ENCODE results near the gene KCTD1. TPM values are rescaled to one million over a fixed set of nuclear protein-coding genes. Genes with fewer than 3 reads are reported as not detected.

The KCTD1 gene
- polyA plus RNA-seq, 4 donors: 1.8 to 5.8 (median 3.2) TPM

DNA sequence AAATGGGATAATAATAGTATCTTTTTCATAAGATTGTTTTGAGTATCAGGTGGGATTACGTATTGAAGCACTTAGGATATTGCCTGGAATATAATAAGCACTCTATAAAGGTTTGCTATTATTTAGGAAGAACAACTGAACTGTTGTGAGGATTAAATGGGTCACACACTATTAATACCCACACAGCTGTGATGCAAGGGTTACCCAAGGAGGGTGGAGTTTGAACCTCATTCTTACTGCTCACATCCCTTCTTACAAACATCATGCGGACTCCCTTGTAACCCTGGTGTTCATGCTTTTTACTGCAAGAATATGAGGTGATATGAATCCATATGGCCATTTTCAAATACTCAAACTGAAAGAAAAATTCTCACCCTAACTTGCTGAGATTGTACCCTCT, 113.5 kb downstream of the KCTD1 start:
- no peaks in the 10 kb centered on the region for H3K4me1 ChIP-seq (ENCODE audit: control insufficient read depth in 3 of 3, insufficient read depth in 2 of 3, low read depth in 1 of 3, low read length in 2 of 3)
- no peak overlapping the region for H3K4me3 ChIP-seq (ENCODE audit: low read depth in 1 of 3, low read length in 3 of 3)
- no peaks in the 10 kb centered on the region for H3K36me3 ChIP-seq (ENCODE audit: control insufficient read depth in 3 of 3, insufficient read depth in 2 of 3, low read depth in 1 of 3, low read length in 3 of 3)
- DNase-seq: no peak
- 69 to 88% (median 86%) methylated on average over 2 of the region's 2 CpGs for WGBS, 3 donors
- no peaks in the 10 kb centered on the region for H3K27me3 ChIP-seq (ENCODE audit: control insufficient read depth in 3 of 3, insufficient read depth in 3 of 3, low read length in 3 of 3)
- no peak overlapping the region for H3K27ac ChIP-seq (ENCODE audit: low read depth in 1 of 3, low read length in 2 of 3)
- no peak for FAIRE-seq
- H3K9me3 ChIP-seq (ENCODE audit: control insufficient read depth in 2 of 2, insufficient read depth in 1 of 2, low read depth in 1 of 2, low read length in 1 of 2): no peaks in the 10 kb centered on the region

DNA sequence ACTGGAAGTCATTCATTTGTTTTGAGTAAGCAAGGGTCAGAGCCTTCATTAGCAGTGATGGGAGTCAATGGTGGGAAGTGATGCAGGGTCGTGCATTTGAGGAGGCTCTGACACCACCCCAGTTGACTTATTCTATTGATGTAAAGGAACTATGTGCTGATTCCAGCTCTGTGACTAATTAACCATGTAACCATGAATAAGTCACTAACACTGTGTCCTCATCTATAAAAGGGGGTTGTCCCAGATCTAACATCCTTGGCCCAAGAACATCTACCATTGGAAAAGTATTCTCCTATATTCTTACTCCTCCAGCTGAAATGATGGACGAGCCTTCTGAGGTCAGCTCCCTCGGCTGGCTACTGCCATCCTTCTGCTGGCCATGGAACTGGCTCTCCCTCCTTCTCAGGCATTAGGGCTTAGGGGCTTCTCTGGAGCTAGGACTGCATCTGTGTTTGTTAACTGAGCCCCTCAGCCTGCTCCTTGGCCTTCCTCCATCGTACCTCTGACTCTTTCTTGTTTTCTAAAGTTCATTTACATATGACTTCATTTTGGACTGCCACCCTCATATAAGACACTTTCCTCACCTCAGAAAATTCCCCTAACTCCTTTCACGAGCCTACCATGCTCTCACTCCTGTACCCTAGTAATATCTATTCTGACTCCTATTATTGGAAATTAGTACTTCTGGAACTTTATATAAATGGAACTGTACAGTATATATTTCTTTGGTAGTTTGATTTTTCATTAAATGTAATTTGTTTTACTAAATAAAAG, 115.5 kb downstream of the KCTD1 start:
- Histone ChIP-seq H3K4me1 (ENCODE audit: control insufficient read depth in 3 of 3, insufficient read depth in 2 of 3, low read depth in 1 of 3, low read length in 2 of 3) (no peaks in the 10 kb centered on the region), H3K4me3 (ENCODE audit: low read depth in 1 of 3, low read length in 3 of 3) (no peak overlapping the region), H3K27me3 (ENCODE audit: control insufficient read depth in 3 of 3, insufficient read depth in 3 of 3, low read length in 3 of 3) (no peaks in the 10 kb centered on the region), H3K9me3 (ENCODE audit: control insufficient read depth in 2 of 2, insufficient read depth in 1 of 2, low read depth in 1 of 2, low read length in 1 of 2) (no peaks in the 10 kb centered on the region), H3K36me3 (ENCODE audit: control insufficient read depth in 3 of 3, insufficient read depth in 2 of 3, low read depth in 1 of 3, low read length in 3 of 3) (no peaks in the 10 kb centered on the region), H3K27ac (ENCODE audit: low read depth in 1 of 3, low read length in 2 of 3) (no peak overlapping the region)
- no peak for DNase-seq
- WGBS, 3 donors: 72 to 78% (median 74%) methylated on average over 5 of the region's 5 CpGs
- FAIRE-seq: no peak

- WGBS, 3 donors: 49 to 56% (median 50%) methylated on average over 5 of the region's 5 CpGs
- no peaks in the 10 kb centered on the region for H3K36me3 ChIP-seq (ENCODE audit: control insufficient read depth in 3 of 3, insufficient read depth in 2 of 3, low read depth in 1 of 3, low read length in 3 of 3)
- H3K27me3 ChIP-seq (ENCODE audit: control insufficient read depth in 3 of 3, insufficient read depth in 3 of 3, low read length in 3 of 3): no peaks in the 10 kb centered on the region
- H3K4me1 ChIP-seq (ENCODE audit: control insufficient read depth in 3 of 3, insufficient read depth in 2 of 3, low read depth in 1 of 3, low read length in 2 of 3): no peaks in the 10 kb centered on the region
- no peak overlapping the region for H3K27ac ChIP-seq (ENCODE audit: low read depth in 1 of 3, low read length in 2 of 3)
- no peaks in the 10 kb centered on the region for H3K9me3 ChIP-seq (ENCODE audit: control insufficient read depth in 2 of 2, insufficient read depth in 1 of 2, low read depth in 1 of 2, low read length in 1 of 2)
- FAIRE-seq: no peak
- H3K4me3 ChIP-seq (ENCODE audit: low read depth in 1 of 3, low read length in 3 of 3): no peak overlapping the region
- no peak for DNase-seq
These were observed 118.7 kb downstream of the KCTD1 start for GRCh38 chr18:26429535-26430226.

- Histone ChIP-seq H3K27me3 (ENCODE audit: control insufficient read depth in 3 of 3, insufficient read depth in 3 of 3, low read length in 3 of 3) (no peaks in the 10 kb centered on the region), H3K27ac (ENCODE audit: low read depth in 1 of 3, low read length in 2 of 3) (no peak overlapping the region), H3K36me3 (ENCODE audit: control insufficient read depth in 3 of 3, insufficient read depth in 2 of 3, low read depth in 1 of 3, low read length in 3 of 3) (no peaks in the 10 kb centered on the region), H3K9me3 (ENCODE audit: control insufficient read depth in 2 of 2, insufficient read depth in 1 of 2, low read depth in 1 of 2, low read length in 1 of 2) (no peaks in the 10 kb centered on the region), H3K4me1 (ENCODE audit: control insufficient read depth in 3 of 3, insufficient read depth in 2 of 3, low read depth in 1 of 3, low read length in 2 of 3) (no peaks in the 10 kb centered on the region), H3K4me3 (ENCODE audit: low read depth in 1 of 3, low read length in 3 of 3) (no peak overlapping the region)
- FAIRE-seq (no peak), DNase-seq (no peak)
- 81 to 90% (median 89%) methylated on average over 5 of the region's 5 CpGs for WGBS, 3 donors
These were observed 123.2 kb downstream of the KCTD1 start for GRCh38 chr18:26425148-26425531.

- WGBS, 3 donors: 67 to 80% (median 72%) methylated on average over 4 of the region's 4 CpGs
- Histone ChIP-seq H3K4me1 (ENCODE audit: control insufficient read depth in 3 of 3, insufficient read depth in 2 of 3, low read depth in 1 of 3, low read length in 2 of 3) (no peaks in the 10 kb centered on the region), H3K36me3 (ENCODE audit: control insufficient read depth in 3 of 3, insufficient read depth in 2 of 3, low read depth in 1 of 3, low read length in 3 of 3) (no peaks in the 10 kb centered on the region), H3K9me3 (ENCODE audit: control insufficient read depth in 2 of 2, insufficient read depth in 1 of 2, low read depth in 1 of 2, low read length in 1 of 2) (no peaks in the 10 kb centered on the region), H3K27me3 (ENCODE audit: control insufficient read depth in 3 of 3, insufficient read depth in 3 of 3, low read length in 3 of 3) (no peaks in the 10 kb centered on the region), H3K4me3 (ENCODE audit: low read depth in 1 of 3, low read length in 3 of 3) (no peak overlapping the region), H3K27ac (ENCODE audit: low read depth in 1 of 3, low read length in 2 of 3) (no peak overlapping the region)
- FAIRE-seq (no peak), DNase-seq (no peak)
These were observed 123.8 kb downstream of the KCTD1 start for GRCh38 chr18:26424428-26425147.

DNA sequence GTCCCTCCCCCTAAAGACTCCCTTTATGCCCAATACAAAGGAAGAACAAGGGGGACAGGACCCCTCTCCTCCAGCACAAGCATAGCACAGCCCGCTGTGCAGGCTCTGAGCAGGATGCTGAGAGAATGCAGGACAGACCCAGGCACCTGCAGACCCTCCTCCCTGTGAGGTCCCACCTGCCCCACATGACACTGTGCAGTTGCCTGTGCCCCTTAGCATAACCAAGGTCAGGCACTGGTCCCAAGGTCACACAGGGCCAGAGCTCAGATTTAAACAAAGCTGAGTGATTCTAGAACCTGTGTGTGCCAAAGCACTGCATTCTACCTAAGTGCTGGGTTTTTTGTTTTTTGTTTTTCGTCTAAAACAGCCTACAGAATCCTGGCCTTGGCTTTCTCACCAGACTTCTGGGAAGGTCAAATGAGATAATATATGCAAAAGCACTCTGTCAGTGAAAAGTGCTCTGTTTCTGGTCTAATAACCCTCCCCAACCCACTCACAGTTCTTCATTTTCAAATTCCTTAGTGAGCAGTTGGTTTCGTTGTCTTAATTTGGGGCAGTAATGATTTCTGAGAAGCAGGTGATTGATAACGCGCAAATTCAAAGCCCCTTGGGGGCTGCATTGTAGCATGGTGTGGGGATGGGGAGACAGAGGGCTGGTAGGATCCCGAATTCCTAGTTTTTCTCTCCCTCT, 125.7 kb downstream of the KCTD1 start:
- WGBS, 3 donors: 82 to 92% (median 87%) methylated on average over 6 of the region's 6 CpGs
- FAIRE-seq (no peak), DNase-seq (no peak)
- Histone ChIP-seq H3K27me3 (ENCODE audit: control insufficient read depth in 3 of 3, insufficient read depth in 3 of 3, low read length in 3 of 3) (no peaks in the 10 kb centered on the region), H3K36me3 (ENCODE audit: control insufficient read depth in 3 of 3, insufficient read depth in 2 of 3, low read depth in 1 of 3, low read length in 3 of 3) (no peaks in the 10 kb centered on the region), H3K4me3 (ENCODE audit: low read depth in 1 of 3, low read length in 3 of 3) (no peak overlapping the region), H3K9me3 (ENCODE audit: control insufficient read depth in 2 of 2, insufficient read depth in 1 of 2, low read depth in 1 of 2, low read length in 1 of 2) (no peaks in the 10 kb centered on the region), H3K27ac (ENCODE audit: low read depth in 1 of 3, low read length in 2 of 3) (no peak overlapping the region), H3K4me1 (ENCODE audit: control insufficient read depth in 3 of 3, insufficient read depth in 2 of 3, low read depth in 1 of 3, low read length in 2 of 3) (no peaks in the 10 kb centered on the region)

- Histone ChIP-seq H3K4me1 (ENCODE audit: control insufficient read depth in 3 of 3, insufficient read depth in 2 of 3, low read depth in 1 of 3, low read length in 2 of 3) (no peaks in the 10 kb centered on the region), H3K4me3 (ENCODE audit: low read depth in 1 of 3, low read length in 3 of 3) (no peak overlapping the region), H3K36me3 (ENCODE audit: control insufficient read depth in 3 of 3, insufficient read depth in 2 of 3, low read depth in 1 of 3, low read length in 3 of 3) (no peaks in the 10 kb centered on the region), H3K9me3 (ENCODE audit: control insufficient read depth in 2 of 2, insufficient read depth in 1 of 2, low read depth in 1 of 2, low read length in 1 of 2) (no peaks in the 10 kb centered on the region), H3K27ac (ENCODE audit: low read depth in 1 of 3, low read length in 2 of 3) (no peak overlapping the region), H3K27me3 (ENCODE audit: control insufficient read depth in 3 of 3, insufficient read depth in 3 of 3, low read length in 3 of 3) (no peaks in the 10 kb centered on the region)
- no peak for DNase-seq
- WGBS, 3 donors: 77 to 88% (median 78%) methylated on average over 9 of the region's 9 CpGs
- FAIRE-seq: no peak
These were observed 126.4 kb downstream of the KCTD1 start for GRCh38 chr18:26421931-26422330.

- Histone ChIP-seq H3K9me3 (ENCODE audit: control insufficient read depth in 2 of 2, insufficient read depth in 1 of 2, low read depth in 1 of 2, low read length in 1 of 2) (no peaks in the 10 kb centered on the region), H3K36me3 (ENCODE audit: control insufficient read depth in 3 of 3, insufficient read depth in 2 of 3, low read depth in 1 of 3, low read length in 3 of 3) (no peaks in the 10 kb centered on the region), H3K4me1 (ENCODE audit: control insufficient read depth in 3 of 3, insufficient read depth in 2 of 3, low read depth in 1 of 3, low read length in 2 of 3) (no peaks in the 10 kb centered on the region), H3K27me3 (ENCODE audit: control insufficient read depth in 3 of 3, insufficient read depth in 3 of 3, low read length in 3 of 3) (no peaks in the 10 kb centered on the region), H3K27ac (ENCODE audit: low read depth in 1 of 3, low read length in 2 of 3) (no peak overlapping the region), H3K4me3 (ENCODE audit: low read depth in 1 of 3, low read length in 3 of 3) (no peak overlapping the region)
- 73 to 88% (median 85%) methylated on average over 6 of the region's 6 CpGs for WGBS, 3 donors
- DNase-seq: no peak
- no peak for FAIRE-seq
These were observed 126.8 kb downstream of the KCTD1 start for GRCh38 chr18:26421503-26421902.
